K562 (cell line): ENCODE data around the gene CCL27. TPM values are rescaled to one million over a fixed set of nuclear protein-coding genes. Genes with fewer than 3 reads are reported as not detected.

Experiments used
- ARNT ChIP-seq, 2 experiments: fragments of 450-650 bp; IDR thresholded peaks; 2 replicates each; pipeline ENCODE4 v1.6.1; 2016; ENCODE audit warnings: mild to moderate bottlenecking in 1 of 2
- C11orf30 ChIP-seq: fragments of 450-650 bp; IDR thresholded peaks from 2 replicates; pipeline ENCODE4 v1.6.1; 2016; ENCODE audit warnings: low read depth, mild to moderate bottlenecking
- CBFA2T2 ChIP-seq: fragments of 450-650 bp; conservative IDR thresholded peaks from 2 replicates; pipeline ENCODE4 v1.6.1; 2017; ENCODE audit warnings: mild to moderate bottlenecking
- CBX5 ChIP-seq: IDR thresholded peaks from 2 replicates; pipeline ENCODE4 v1.6.1; 2014; ENCODE audit warnings: low read depth, borderline replicate concordance
- FOXK1 ChIP-seq: sonication (generic); formaldehyde crosslinking; IDR thresholded peaks from 2 replicates; pipeline ENCODE4 v1.8.0; 2022; ENCODE audit warnings: missing genetic modification reagents, mild to moderate bottlenecking, borderline replicate concordance
- GABPB2 ChIP-seq: fragments of 250-450 bp; sonication (Bioruptor Pico); conservative IDR thresholded peaks from 2 replicates; pipeline ENCODE4 v1.5.1; 2021; ENCODE audit warnings: mild to moderate bottlenecking
- HDAC1 ChIP-seq, 2 experiments: fragments of 450-650 bp; IDR thresholded peaks; 2 replicates each; pipeline ENCODE4 v1.6.1; 2016 to 2017; ENCODE audit warnings: inconsistent platforms in 1 of 2, mild to moderate bottlenecking in 1 of 2, moderate library complexity in 1 of 2
- KDM4B ChIP-seq, 2 experiments: fragments of 450-650 bp in 1 of 2; sonication (generic) in 1 of 2; IDR thresholded peaks; 2 replicates each; pipeline ENCODE4 v1.6.1; 2016 to 2017; ENCODE audit warnings: borderline replicate concordance in 2 of 2, antibody characterized with exemption in 1 of 2, low read depth in 1 of 2, mild to moderate bottlenecking in 1 of 2
- MAFG ChIP-seq: fragments of 450-650 bp; conservative IDR thresholded peaks from 2 replicates; pipeline ENCODE4 v1.6.1; 2016; ENCODE audit warnings: missing genetic modification characterization, missing compliant biosample characterization
- MAFK ChIP-seq: IDR thresholded peaks from 2 replicates; pipeline ENCODE4 v1.6.1; 2011; ENCODE audit warnings: low read length, improper control_type of control experiment
- MCM3 ChIP-seq: fragments of 450-650 bp; IDR thresholded peaks from 2 replicates; pipeline ENCODE4 v1.6.1; 2016
- MTA3 ChIP-seq: fragments of 450-650 bp; formaldehyde crosslinking; IDR thresholded peaks from 2 replicates; pipeline ENCODE4 v1.6.1; 2017; ENCODE audit warnings: mild to moderate bottlenecking, borderline replicate concordance
- POLR2H ChIP-seq: IDR thresholded peaks from 2 replicates; pipeline ENCODE4 v1.6.1; 2016; ENCODE audit warnings: missing genetic modification characterization, low read depth, mild to moderate bottlenecking, control low read depth, missing compliant biosample characterization, moderate library complexity
- POLR3G ChIP-seq: IDR thresholded peaks from 2 replicates; pipeline ENCODE4 v1.6.1; 2011; ENCODE audit not compliant: insufficient read length, insufficient replicate concordance; ENCODE audit errors: extremely low read depth
- RBM15 ChIP-seq: fragments of 200-400 bp; formaldehyde crosslinking; IDR thresholded peaks from 2 replicates; pipeline ENCODE4 v1.6.1; 2018; ENCODE audit warnings: mild to moderate bottlenecking, low read length, moderate library complexity; ENCODE audit not compliant: insufficient read depth
- SMAD1 ChIP-seq: fragments of 150-350 bp; IDR thresholded peaks from 2 replicates; pipeline ENCODE4 v1.6.1; 2014; ENCODE audit warnings: low read length, low read depth; ENCODE audit not compliant: partially characterized antibody
- SP2 ChIP-seq: IDR thresholded peaks from 2 replicates; pipeline ENCODE4 v1.6.1; 2011; ENCODE audit warnings: mild to moderate bottlenecking, low read depth, low read length, moderate library complexity; ENCODE audit not compliant: poor library complexity, severe bottlenecking; ENCODE audit errors: extremely low read depth
- TAF7 ChIP-seq: fragments of 450-650 bp; IDR thresholded peaks from 2 replicates; pipeline ENCODE4 v1.6.1; 2016; ENCODE audit warnings: missing genetic modification characterization, missing compliant biosample characterization
- TRIM28 ChIP-seq: fragments of 450-650 bp; IDR thresholded peaks from 2 replicates; pipeline ENCODE4 v1.6.1; 2017
- ZC3H11A ChIP-seq: IDR thresholded peaks from 2 replicates; pipeline ENCODE4 v1.6.1; 2012; ENCODE audit warnings: low read depth, low read length, improper control_type of control experiment
- ZNF347 ChIP-seq: fragments of 450-650 bp; formaldehyde crosslinking; IDR thresholded peaks from 2 replicates; pipeline ENCODE4 v1.4.0; 2020; ENCODE audit warnings: low read depth, mild to moderate bottlenecking, moderate library complexity
- ZNF75A ChIP-seq: fragments of 450-650 bp; formaldehyde crosslinking; IDR thresholded peaks from 2 replicates; pipeline ENCODE4 v1.4.0; 2020; ENCODE audit warnings: mild to moderate bottlenecking
- polyA plus RNA-seq, 8 experiments: library from polyadenylated mRNA; depleted of rRNA in 4 of 8; stranded (reverse) in 5 of 8; unstranded in 3 of 8; fragments of >200 nt; fragmentation: Nextera tagmentation in 2 of 8; fragmentation: Illumina TruSeq in 1 of 8; extraction: Ambion mirVana in 2 of 8; extraction: Trizol in 1 of 8; gene quantifications; 2 replicates each; pipeline versions ENCODE4 v1.2.1 to v1.2.3, GENCODE V29; 2011 to 2014; ENCODE audit warnings: inconsistent platforms in 1 of 8, missing spikeins in 1 of 8
- total RNA-seq, 7 experiments: library from RNA; depleted of rRNA in 6 of 7; stranded (reverse); fragments of >200 nt in 6 of 7; fragmentation: Illumina TruSeq in 2 of 7; extraction: Trizol in 2 of 7; gene quantifications; 2 replicates each; pipeline versions ENCODE4 v1.2.1 to v1.2.3, GENCODE V29; 2011 to 2021; ENCODE audit warnings: low replicate concordance in 1 of 7
- TF ChIP-seq, protein P1 (sequence below): IDR thresholded peaks from 2 replicates; pipeline ENCODE4 v1.6.1; 2011; ENCODE audit not compliant: insufficient read length; ENCODE audit errors: extremely low read depth
- TF ChIP-seq, protein P2 (sequence below): fragments of 250-450 bp; sonication (Bioruptor Pico); IDR thresholded peaks from 2 replicates; pipeline ENCODE4 v1.8.0; 2022; ENCODE audit warnings: inconsistent platforms
- TF ChIP-seq, protein P3 (sequence below): fragments of 450-650 bp; IDR thresholded peaks from 2 replicates; pipeline ENCODE4 v1.6.1; 2018; ENCODE audit warnings: mild to moderate bottlenecking, low read depth; ENCODE audit not compliant: partially characterized antibody

CCL27 gene
- total and polyA plus RNA-seq, 9 of the 15 experiments (the other 6 are each of a cell fraction or from before 2014, with no cell fraction given): 0.10 to 0.53 (median 0.27) TPM; not detected in 5

DNA sequence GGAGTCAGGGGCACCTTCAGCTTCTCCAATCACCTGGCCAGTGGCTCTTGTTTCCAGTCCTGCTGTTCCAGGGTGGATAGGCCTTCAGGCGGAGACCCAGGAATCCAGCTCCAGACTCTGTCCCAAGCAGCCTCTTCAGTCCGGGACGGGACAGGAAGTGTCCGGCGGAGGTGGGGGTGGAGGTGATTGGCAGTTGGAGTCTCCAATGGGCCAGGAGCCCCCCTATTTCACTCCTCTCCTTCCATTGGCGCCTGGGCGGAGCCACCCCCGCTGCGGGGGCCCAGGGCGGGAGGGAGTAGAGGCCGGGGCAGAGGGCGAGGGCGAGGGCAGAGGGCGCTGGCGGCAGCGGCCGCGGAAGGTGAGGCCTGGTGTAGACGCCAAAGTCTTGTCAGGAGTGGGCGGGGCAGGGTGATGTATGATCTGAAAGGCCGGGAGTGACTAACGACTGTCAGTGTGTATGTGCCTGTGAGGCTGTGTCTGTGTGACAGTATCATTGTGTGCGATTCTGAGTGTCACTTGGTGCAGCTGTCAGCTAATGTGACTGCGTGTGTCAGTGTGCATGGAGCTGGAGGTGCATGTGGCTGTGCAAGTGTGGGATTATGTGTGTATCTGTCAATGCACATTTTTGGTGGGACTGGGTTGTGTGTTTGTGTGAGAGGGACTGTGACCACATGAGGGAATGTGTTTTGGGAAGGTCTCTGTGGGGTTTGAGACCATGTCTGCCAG, 10.4 kb downstream of the CCL27 start, which contains the start of gene IL11RA (continued):
- TF ChIP-seq MAFK: no peak
- TF ChIP-seq POLR2H (tag): no peak
- no peak for TF ChIP-seq MCM3
- TF ChIP-seq, protein P1, sequence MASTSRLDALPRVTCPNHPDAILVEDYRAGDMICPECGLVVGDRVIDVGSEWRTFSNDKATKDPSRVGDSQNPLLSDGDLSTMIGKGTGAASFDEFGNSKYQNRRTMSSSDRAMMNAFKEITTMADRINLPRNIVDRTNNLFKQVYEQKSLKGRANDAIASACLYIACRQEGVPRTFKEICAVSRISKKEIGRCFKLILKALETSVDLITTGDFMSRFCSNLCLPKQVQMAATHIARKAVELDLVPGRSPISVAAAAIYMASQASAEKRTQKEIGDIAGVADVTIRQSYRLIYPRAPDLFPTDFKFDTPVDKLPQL: no peak
- TF ChIP-seq ZC3H11A: no peak
- no peak for TF ChIP-seq POLR3G
- no peak for TF ChIP-seq RBM15
- TF ChIP-seq MTA3: peak; percentile 60; the same call in 1 of the 2 replicates
- no peak for TF ChIP-seq ZNF75A (CRISPR knock-in tag)
- TF ChIP-seq ZNF347 (CRISPR knock-in tag): no peak
- no peak for TF ChIP-seq TRIM28
- no peak for TF ChIP-seq SMAD1
- TF ChIP-seq, protein P2, sequence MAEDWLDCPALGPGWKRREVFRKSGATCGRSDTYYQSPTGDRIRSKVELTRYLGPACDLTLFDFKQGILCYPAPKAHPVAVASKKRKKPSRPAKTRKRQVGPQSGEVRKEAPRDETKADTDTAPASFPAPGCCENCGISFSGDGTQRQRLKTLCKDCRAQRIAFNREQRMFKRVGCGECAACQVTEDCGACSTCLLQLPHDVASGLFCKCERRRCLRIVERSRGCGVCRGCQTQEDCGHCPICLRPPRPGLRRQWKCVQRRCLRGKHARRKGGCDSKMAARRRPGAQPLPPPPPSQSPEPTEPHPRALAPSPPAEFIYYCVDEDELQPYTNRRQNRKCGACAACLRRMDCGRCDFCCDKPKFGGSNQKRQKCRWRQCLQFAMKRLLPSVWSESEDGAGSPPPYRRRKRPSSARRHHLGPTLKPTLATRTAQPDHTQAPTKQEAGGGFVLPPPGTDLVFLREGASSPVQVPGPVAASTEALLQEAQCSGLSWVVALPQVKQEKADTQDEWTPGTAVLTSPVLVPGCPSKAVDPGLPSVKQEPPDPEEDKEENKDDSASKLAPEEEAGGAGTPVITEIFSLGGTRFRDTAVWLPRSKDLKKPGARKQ: no peak
- TF ChIP-seq, protein P3, sequence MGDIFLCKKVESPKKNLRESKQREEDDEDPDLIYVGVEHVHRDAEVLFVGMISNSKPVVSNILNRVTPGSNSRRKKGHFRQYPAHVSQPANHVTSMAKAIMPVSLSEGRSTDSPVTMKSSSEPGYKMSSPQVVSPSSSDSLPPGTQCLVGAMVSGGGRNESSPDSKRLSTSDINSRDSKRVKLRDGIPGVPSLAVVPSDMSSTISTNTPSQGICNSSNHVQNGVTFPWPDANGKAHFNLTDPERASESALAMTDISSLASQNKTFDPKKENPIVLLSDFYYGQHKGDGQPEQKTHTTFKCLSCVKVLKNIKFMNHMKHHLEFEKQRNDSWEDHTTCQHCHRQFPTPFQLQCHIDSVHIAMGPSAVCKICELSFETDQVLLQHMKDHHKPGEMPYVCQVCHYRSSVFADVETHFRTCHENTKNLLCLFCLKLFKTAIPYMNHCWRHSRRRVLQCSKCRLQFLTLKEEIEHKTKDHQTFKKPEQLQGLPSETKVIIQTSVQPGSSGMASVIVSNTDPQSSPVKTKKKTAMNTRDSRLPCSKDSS: no peak
- TF ChIP-seq GABPB2: no peak
- no peak for TF ChIP-seq TAF7 (tag)
- peak in 1 of 2 experiments; percentile 87; a peak in 2 of 4 replicates for TF ChIP-seq HDAC1 (IDR thresholded peaks at IDR 0.05)
- TF ChIP-seq C11orf30: no peak
- TF ChIP-seq MAFG: no peak
- no peak for TF ChIP-seq KDM4B (IDR thresholded peaks at IDR 0.05; ENCODE audit: borderline replicate concordance in 2 of 2, low read depth in 1 of 2)
- TF ChIP-seq FOXK1 (CRISPR knock-in tag): no peak
- TF ChIP-seq SP2: peak; percentile 52
- TF ChIP-seq ARNT (IDR thresholded peaks at IDR 0.05): peak in 1 of 2 experiments; percentile 53; a peak in 2 of 4 replicates
- no peak for TF ChIP-seq CBX5
- TF ChIP-seq CBFA2T2: no peak
